HepG2 (cell line): ENCODE data around the gene KCTD16. TPM values are rescaled to one million over a fixed set of nuclear protein-coding genes. Genes with fewer than 3 reads are reported as not detected.

Experiments
- AGO1 ChIP-seq: fragments of 200-400 bp; formaldehyde crosslinking; IDR thresholded peaks from 2 replicates; pipeline ENCODE4 v1.6.1; 2017; ENCODE audit warnings: mild to moderate bottlenecking, low read depth, low read length, moderate library complexity; ENCODE audit not compliant: poor library complexity, severe bottlenecking
- ATF7-NPFF ChIP-seq: sonication (generic); formaldehyde crosslinking; IDR thresholded peaks from 2 replicates; pipeline ENCODE4 v1.8.1; 2023; ENCODE audit warnings: mild to moderate bottlenecking, low read depth, missing genetic modification reagents, moderate library complexity
- BRCA1 ChIP-seq: sonication (generic); formaldehyde crosslinking; IDR thresholded peaks from 2 replicates; pipeline ENCODE4 v1.4.0; 2020; ENCODE audit warnings: missing genetic modification reagents
- CREB1 ChIP-seq, 2 experiments: fragments of 450-650 bp in 1 of 2; IDR thresholded peaks; 2 replicates each; pipeline ENCODE4 v1.6.1; 2016 to 2017; ENCODE audit warnings: control low read depth in 1 of 2, mild to moderate bottlenecking in 1 of 2, missing compliant biosample characterization in 1 of 2, missing genetic modification characterization in 1 of 2
- ELF1 ChIP-seq: sonication (generic); formaldehyde crosslinking; IDR thresholded peaks from 2 replicates; pipeline ENCODE4 v1.4.0; 2020; ENCODE audit warnings: missing genetic modification reagents
- PLSCR1 ChIP-seq: sonication (generic); formaldehyde crosslinking; IDR thresholded peaks from 2 replicates; pipeline ENCODE4 v1.5.0; 2020; ENCODE audit warnings: missing genetic modification reagents, mild to moderate bottlenecking, borderline replicate concordance
- THAP8 ChIP-seq: sonication (generic); formaldehyde crosslinking; IDR thresholded peaks from 2 replicates; pipeline ENCODE4 v1.5.1; 2020; ENCODE audit warnings: missing genetic modification reagents, mild to moderate bottlenecking, borderline replicate concordance
- ZBTB7A ChIP-seq: sonication (generic); formaldehyde crosslinking; IDR thresholded peaks from 2 replicates; pipeline ENCODE4 v1.8.0; 2022; ENCODE audit warnings: mild to moderate bottlenecking, missing genetic modification reagents
- ZNF17 ChIP-seq: sonication (generic); formaldehyde crosslinking; IDR thresholded peaks from 2 replicates; pipeline ENCODE4 v1.5.0; 2020; ENCODE audit warnings: mild to moderate bottlenecking, missing genetic modification reagents
- ZNF274 ChIP-seq: sonication (generic); formaldehyde crosslinking; IDR thresholded peaks from 2 replicates; pipeline ENCODE4 v1.5.1; 2020; ENCODE audit warnings: mild to moderate bottlenecking, missing genetic modification reagents
- ZNF678 ChIP-seq: sonication (generic); formaldehyde crosslinking; IDR thresholded peaks from 2 replicates; pipeline ENCODE4 v1.4.0; 2020; ENCODE audit warnings: mild to moderate bottlenecking, missing genetic modification reagents
- polyA plus RNA-seq, 8 experiments: library from polyadenylated mRNA; depleted of rRNA in 3 of 8; stranded (reverse) in 7 of 8; unstranded in 1 of 8; fragments of >200 nt; fragmentation: Illumina TruSeq in 4 of 8; extraction: Trizol in 4 of 8; gene quantifications; 2 replicates each; pipeline versions ENCODE4 v1.2.1 to v1.2.3, GENCODE V29; 2011 to 2016; ENCODE audit warnings: low read depth in 4 of 8, missing spikeins in 1 of 8, mixed read lengths in 1 of 8; ENCODE audit not compliant: insufficient read depth in 1 of 8
- total RNA-seq, 5 experiments: library from RNA; depleted of rRNA; stranded (reverse); fragments of >200 nt; fragmentation: Illumina TruSeq; extraction: Trizol; gene quantifications; 2 replicates each; pipeline ENCODE4 v1.2.3, GENCODE V29; 2016; ENCODE audit warnings: low read depth in 1 of 5
- TF ChIP-seq, protein P1 (sequence below): sonication (generic); formaldehyde crosslinking; IDR thresholded peaks from 2 replicates; pipeline ENCODE4 v1.8.0; 2022; ENCODE audit warnings: missing genetic modification reagents, mild to moderate bottlenecking, moderate library complexity, borderline replicate concordance

KCTD16 gene
- total and polyA plus RNA-seq, 2 of the 13 experiments (the other 11 are each of a cell fraction or from before 2014, with no cell fraction given) = 0.02 to 0.09 TPM

DNA sequence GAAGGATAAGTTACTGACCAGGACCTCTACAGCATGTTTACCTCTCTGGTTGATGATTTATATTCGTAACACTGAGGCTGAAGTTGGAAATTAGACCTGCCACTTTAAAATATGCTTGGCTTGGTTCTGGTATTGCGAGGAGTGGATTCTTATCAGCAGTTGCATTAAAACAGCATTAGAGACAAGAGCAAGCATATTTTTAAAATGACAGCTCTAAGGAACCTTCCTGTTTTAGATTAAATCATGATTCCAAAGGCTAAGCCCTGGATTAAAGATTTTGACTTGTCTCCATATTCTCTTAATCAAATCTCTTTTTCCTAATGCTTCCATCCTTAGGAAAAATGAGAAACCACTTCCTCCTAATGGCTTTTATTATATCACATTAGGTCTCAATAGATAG is 277.8 kb downstream of the KCTD16 start (continued):
- TF ChIP-seq THAP8 (CRISPR knock-in tag) (no peak), ZBTB7A (no peak), ZNF274 (no peak), CREB1 (IDR thresholded peaks at IDR 0.05) (no peak), CREB1 (CRISPR knock-in tag; IDR thresholded peaks at IDR 0.05) (no peak), ATF7-NPFF (no peak), ELF1 (no peak), BRCA1 (CRISPR knock-in tag) (no peak), ZNF17 (CRISPR knock-in tag) (no peak), PLSCR1 (no peak), AGO1 (no peak), ZNF678 (CRISPR knock-in tag) (no peak)
- TF ChIP-seq, protein P1, sequence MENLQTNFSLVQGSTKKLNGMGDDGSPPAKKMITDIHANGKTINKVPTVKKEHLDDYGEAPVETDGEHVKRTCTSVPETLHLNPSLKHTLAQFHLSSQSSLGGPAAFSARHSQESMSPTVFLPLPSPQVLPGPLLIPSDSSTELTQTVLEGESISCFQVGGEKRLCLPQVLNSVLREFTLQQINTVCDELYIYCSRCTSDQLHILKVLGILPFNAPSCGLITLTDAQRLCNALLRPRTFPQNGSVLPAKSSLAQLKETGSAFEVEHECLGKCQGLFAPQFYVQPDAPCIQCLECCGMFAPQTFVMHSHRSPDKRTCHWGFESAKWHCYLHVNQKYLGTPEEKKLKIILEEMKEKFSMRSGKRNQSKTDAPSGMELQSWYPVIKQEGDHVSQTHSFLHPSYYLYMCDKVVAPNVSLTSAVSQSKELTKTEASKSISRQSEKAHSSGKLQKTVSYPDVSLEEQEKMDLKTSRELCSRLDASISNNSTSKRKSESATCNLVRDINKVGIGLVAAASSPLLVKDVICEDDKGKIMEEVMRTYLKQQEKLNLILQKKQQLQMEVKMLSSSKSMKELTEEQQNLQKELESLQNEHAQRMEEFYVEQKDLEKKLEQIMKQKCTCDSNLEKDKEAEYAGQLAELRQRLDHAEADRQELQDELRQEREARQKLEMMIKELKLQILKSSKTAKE (CRISPR knock-in tag) = no peak
